Measurements from ENCODE around the gene SOX6.

The SOX6 gene

GRCh38 chr11:15985127-15985859 is 371.1 kb downstream of the SOX6 start:
- H3K27me3 Mint-ChIP-seq (ENCODE audit: low read depth) = no peaks in the 10 kb centered on the region
- H3K4me1 Mint-ChIP-seq (ENCODE audit: low read depth) = no peaks in the 10 kb centered on the region
- DNase-seq (ENCODE audit: low spot score) = no peak
- H3K4me3 Mint-ChIP-seq = no peak overlapping the region
- H3K27ac Mint-ChIP-seq = no peak overlapping the region
- no peaks in the 10 kb centered on the region for H3K9me3 Mint-ChIP-seq
- no peaks in the 10 kb centered on the region for H3K36me3 Mint-ChIP-seq (ENCODE audit: low read depth)

DNA sequence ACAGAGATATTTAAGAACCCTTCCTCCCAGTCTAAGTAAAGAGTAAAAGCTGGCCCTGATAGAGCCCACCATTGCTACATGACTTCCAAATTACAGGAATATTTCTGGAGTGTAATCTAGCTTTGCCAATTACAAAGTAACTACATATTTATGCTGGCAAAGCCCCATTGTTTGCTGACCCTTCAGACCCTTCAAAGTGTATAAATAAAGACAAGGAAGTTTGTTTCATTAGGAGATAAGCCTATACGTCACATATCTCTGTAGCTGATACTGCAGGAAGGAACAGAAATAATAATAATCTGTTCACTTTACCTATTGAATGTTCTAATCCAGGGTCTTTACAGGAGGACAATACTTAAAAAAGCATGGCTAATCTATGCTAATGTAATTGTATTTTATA is 375.1 kb downstream of the SOX6 start:
- Mint-ChIP-seq H3K36me3 (ENCODE audit: low read depth) (no peaks in the 10 kb centered on the region), H3K9me3 (no peaks in the 10 kb centered on the region), H3K27ac (no peak overlapping the region), H3K4me1 (ENCODE audit: low read depth) (no peaks in the 10 kb centered on the region), H3K27me3 (ENCODE audit: low read depth) (no peaks in the 10 kb centered on the region), H3K4me3 (no peak overlapping the region)
- DNase-seq (ENCODE audit: low spot score) = no peak

DNA sequence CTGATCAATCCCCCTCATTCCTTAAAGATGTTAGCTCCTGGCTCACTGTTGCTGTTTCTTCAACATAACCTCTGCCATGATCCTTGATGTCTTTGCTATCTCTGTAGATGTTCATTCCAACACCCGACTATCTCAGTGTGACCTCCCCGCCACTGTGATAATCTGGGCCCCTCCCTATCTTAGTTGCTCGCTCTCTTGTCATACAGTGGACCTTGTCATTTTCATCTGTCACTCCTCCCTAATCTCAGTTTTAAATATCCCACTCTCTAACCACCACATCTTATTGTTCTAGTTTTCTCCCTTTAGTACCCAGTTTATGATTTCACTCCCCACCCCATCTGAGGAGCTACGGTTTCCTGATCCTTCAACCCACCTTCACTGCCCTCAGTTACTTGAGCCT is 379.2 kb downstream of the SOX6 start:
- DNase-seq (ENCODE audit: low spot score) = no peak
- H3K4me3 Mint-ChIP-seq = no peak overlapping the region
- H3K9me3 Mint-ChIP-seq = no peaks in the 10 kb centered on the region
- H3K4me1 Mint-ChIP-seq (ENCODE audit: low read depth) = no peaks in the 10 kb centered on the region
- H3K36me3 Mint-ChIP-seq (ENCODE audit: low read depth) = no peaks in the 10 kb centered on the region
- no peaks in the 10 kb centered on the region for H3K27me3 Mint-ChIP-seq (ENCODE audit: low read depth)
- no peak overlapping the region for H3K27ac Mint-ChIP-seq

DNA sequence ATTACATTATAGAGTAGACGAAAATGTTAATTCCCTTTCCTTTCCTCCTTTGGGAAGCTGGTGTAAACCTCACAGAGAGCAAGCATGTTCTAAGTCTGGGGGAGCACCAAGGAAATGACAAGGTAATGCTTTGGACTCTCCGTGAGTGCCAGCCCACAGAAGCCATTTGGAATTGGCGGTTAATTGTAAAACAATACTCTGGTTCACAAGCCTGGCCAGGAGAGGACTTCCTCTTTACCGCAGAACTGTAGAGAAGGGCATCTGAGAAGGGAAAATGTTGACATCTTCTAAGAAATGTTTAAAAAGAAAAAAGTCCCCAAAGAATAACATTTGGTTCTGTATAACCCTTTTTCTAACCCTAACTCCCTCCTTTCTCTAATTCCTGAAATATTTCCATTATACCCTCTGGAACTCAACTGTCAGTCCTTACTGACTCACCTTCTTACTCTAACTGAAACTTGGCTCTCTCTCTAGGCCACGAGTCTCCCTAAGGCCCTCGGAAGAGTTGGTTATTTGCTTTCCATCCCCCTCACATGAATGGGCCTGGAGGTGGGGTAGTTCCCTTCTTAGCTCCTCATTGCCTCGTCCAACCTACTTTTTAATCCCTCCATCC is 379.8 kb downstream of the SOX6 start:
- no peaks in the 10 kb centered on the region for H3K4me1 Mint-ChIP-seq (ENCODE audit: low read depth)
- H3K4me3 Mint-ChIP-seq = no peak overlapping the region
- no peak overlapping the region for H3K27ac Mint-ChIP-seq
- no peaks in the 10 kb centered on the region for H3K9me3 Mint-ChIP-seq
- no peaks in the 10 kb centered on the region for H3K36me3 Mint-ChIP-seq (ENCODE audit: low read depth)
- H3K27me3 Mint-ChIP-seq (ENCODE audit: low read depth) = no peaks in the 10 kb centered on the region
- no peak for DNase-seq (ENCODE audit: low spot score)

DNA sequence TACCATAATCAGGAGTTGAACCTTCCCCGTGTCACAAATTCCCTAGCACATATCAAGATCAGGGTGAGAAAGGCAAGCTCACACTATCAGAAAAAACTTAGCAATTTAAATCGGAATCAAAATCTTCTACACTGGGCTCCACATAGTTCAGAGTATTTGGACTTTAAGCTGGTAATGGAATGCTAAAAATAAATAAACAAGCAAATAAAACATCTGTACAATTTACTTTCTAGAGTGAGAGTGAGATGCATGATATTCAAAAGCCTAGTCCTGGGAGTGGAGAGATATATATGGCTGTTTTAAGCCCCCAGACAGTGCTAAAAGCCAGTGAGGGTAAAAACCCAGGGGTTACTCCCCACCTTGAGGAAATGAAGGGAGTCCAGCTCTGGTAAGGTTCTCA is 380.6 kb downstream of the SOX6 start:
- Mint-ChIP-seq H3K27ac (no peak overlapping the region), H3K4me3 (no peak overlapping the region), H3K27me3 (ENCODE audit: low read depth) (no peaks in the 10 kb centered on the region), H3K4me1 (ENCODE audit: low read depth) (no peaks in the 10 kb centered on the region), H3K36me3 (ENCODE audit: low read depth) (no peaks in the 10 kb centered on the region), H3K9me3 (no peaks in the 10 kb centered on the region)
- no peak for DNase-seq (ENCODE audit: low spot score)

DNA sequence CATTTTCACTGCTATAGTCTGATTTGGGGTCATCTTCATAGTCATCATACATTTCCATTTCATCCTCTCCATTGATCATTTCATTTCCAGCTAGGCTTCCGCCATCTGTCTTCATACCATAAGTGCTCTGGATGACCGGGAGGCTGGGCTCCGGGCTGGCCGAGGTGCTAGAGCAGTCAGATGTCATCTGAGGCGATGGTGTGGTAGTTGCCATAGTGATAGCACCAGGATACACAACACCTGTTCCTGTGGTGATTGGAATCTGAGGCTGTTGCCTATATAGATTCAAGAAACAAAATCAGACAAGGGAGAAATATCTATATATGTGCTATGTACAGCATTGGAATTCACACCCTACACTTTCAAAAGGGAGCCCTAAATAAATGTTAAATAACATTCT is 383.5 kb downstream of the SOX6 start:
- H3K36me3 Mint-ChIP-seq (ENCODE audit: low read depth) = no peaks in the 10 kb centered on the region
- no peak overlapping the region for H3K4me3 Mint-ChIP-seq
- H3K27ac Mint-ChIP-seq = no peak overlapping the region
- H3K9me3 Mint-ChIP-seq = no peaks in the 10 kb centered on the region
- DNase-seq (ENCODE audit: low spot score) = no peak
- no peaks in the 10 kb centered on the region for H3K27me3 Mint-ChIP-seq (ENCODE audit: low read depth)
- peaks cover 3% of the 10 kb centered on the region for H3K4me1 Mint-ChIP-seq (ENCODE audit: low read depth)

DNA sequence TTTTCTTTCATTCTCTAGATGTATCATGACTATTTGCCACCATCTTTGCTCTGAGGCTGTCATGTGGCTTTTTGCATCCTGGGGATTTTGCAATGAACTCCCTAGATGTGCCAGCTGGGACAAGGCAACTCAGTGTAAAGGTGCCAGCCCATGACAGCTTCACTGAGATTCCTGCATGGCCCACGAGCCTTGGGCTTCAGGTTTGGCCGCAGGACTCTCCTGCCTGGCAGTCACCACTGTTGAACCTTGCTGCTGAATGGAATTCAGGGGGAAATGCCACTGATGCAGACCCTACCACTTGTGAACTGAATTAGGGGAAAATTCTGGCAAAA is 385.2 kb downstream of the SOX6 start:
- Mint-ChIP-seq H3K27ac (no peak overlapping the region), H3K9me3 (no peaks in the 10 kb centered on the region), H3K27me3 (ENCODE audit: low read depth) (no peaks in the 10 kb centered on the region), H3K4me1 (ENCODE audit: low read depth) (peaks cover 3% of the 10 kb centered on the region), H3K4me3 (no peak overlapping the region), H3K36me3 (ENCODE audit: low read depth) (no peaks in the 10 kb centered on the region)
- DNase-seq (ENCODE audit: low spot score) = no peak

- H3K36me3 Mint-ChIP-seq (ENCODE audit: low read depth) = no peaks in the 10 kb centered on the region
- H3K27me3 Mint-ChIP-seq (ENCODE audit: low read depth) = no peaks in the 10 kb centered on the region
- H3K27ac Mint-ChIP-seq = no peak overlapping the region
- no peak overlapping the region for H3K4me3 Mint-ChIP-seq
- H3K4me1 Mint-ChIP-seq (ENCODE audit: low read depth) = peaks cover 3% of the 10 kb centered on the region
- no peak for DNase-seq (ENCODE audit: low spot score)
- no peaks in the 10 kb centered on the region for H3K9me3 Mint-ChIP-seq
Observed at GRCh38 chr11:15970506-15971214, 385.7 kb downstream of the SOX6 start.

GRCh38 chr11:15969701-15970329 is 386.5 kb downstream of the SOX6 start:
- Mint-ChIP-seq H3K9me3 (no peaks in the 10 kb centered on the region), H3K27ac (no peak overlapping the region), H3K27me3 (ENCODE audit: low read depth) (no peaks in the 10 kb centered on the region)

DNA sequence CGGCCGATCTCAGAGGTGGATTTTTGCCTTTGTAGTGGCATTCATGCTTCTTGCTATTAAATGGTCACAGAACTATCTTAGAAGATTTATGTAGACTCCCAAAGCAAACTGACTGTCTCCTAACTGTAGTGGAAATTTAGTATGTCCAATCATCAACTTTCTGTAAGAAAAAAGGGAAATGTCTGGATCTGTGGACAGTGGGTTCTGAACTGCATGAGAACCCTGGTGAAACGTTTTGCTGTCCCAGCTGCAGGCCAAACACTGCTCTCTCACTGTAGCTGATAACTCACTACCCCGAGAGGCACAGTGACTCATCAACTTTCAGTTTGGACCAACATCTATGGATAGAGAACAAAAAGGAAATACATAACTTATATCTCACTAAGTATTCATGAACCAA is 387.1 kb downstream of the SOX6 start:
- no peak for DNase-seq (ENCODE audit: low spot score)
- H3K9me3 Mint-ChIP-seq = no peaks in the 10 kb centered on the region

More at GRCh38 chr11:15969701-15970329, 386.5 kb downstream of the SOX6 start:
- Mint-ChIP-seq H3K4me1 (ENCODE audit: low read depth) (peaks cover 3% of the 10 kb centered on the region), H3K4me3 (no peak overlapping the region), H3K36me3 (ENCODE audit: low read depth) (no peaks in the 10 kb centered on the region)
- DNase-seq (ENCODE audit: low spot score) = no peak

DNA sequence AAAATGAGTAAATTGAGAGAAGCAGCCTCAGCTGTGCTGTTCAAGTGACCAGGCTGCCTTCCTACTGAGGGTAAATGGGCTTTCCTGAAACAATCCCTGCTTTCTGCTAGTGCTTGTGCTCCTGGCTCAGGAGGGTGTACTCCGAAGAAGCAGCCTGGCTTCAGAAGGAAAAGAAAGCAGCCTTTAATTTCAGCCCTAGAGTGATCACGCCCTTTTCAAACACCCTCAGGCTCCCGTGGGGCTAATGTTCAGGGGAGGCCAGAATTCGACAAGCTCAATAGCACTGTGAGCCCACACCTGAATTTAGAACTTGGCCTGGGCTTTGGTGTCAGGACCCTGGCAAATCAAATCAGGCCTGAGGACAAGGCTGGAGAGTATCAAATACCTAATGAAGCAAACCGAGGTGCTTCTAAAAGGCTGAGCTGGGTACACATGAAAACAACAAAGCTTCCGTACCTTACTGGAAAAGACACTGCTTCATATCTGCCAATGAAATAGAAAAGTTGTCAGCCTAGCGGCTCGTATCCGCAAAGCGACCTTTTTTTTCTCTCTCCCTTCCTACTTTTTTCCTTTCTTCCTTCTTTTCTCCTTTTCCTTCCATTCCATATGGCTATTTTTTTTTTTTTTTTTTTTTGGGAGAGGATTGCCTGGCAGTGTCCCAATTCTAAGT is 387.8 kb downstream of the SOX6 start:
- H3K36me3 Mint-ChIP-seq (ENCODE audit: low read depth) = no peaks in the 10 kb centered on the region
- DNase-seq (ENCODE audit: low spot score) = no peak
- no peaks in the 10 kb centered on the region for H3K27me3 Mint-ChIP-seq (ENCODE audit: low read depth)
- no peak overlapping the region for H3K27ac Mint-ChIP-seq
- no peaks in the 10 kb centered on the region for H3K9me3 Mint-ChIP-seq
- no peak overlapping the region for H3K4me3 Mint-ChIP-seq
- peaks cover 3% of the 10 kb centered on the region for H3K4me1 Mint-ChIP-seq (ENCODE audit: low read depth)

More for the DNA sequence above, 387.1 kb downstream of the SOX6 start:
- peaks cover 3% of the 10 kb centered on the region for H3K4me1 Mint-ChIP-seq (ENCODE audit: low read depth)
- H3K27ac Mint-ChIP-seq = no peak overlapping the region
- H3K27me3 Mint-ChIP-seq (ENCODE audit: low read depth) = no peaks in the 10 kb centered on the region
- H3K4me3 Mint-ChIP-seq = peak overlapping the region; percentile 21
- H3K36me3 Mint-ChIP-seq (ENCODE audit: low read depth) = no peaks in the 10 kb centered on the region

DNA sequence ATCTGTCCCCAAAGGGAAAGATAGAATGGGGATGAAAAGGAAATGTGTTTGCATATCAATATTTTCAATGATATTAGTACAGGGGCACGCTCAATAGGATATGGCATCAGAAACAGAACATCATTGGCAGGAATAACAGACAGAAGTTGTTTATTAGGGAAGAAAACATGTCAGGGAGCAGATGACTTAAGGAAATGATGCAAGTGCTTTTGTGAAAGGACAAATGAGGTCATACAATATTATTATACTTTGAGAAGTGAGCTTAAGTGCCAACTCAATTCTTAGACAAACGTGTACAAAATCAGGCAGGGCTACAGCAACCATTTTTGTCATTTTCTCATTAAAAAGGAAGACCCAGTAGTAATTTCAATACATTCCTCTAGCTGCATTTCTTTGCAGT is 388.4 kb downstream of the SOX6 start:
- H3K27me3 Mint-ChIP-seq (ENCODE audit: low read depth) = no peaks in the 10 kb centered on the region
- peaks cover 3% of the 10 kb centered on the region for H3K4me1 Mint-ChIP-seq (ENCODE audit: low read depth)
- no peaks in the 10 kb centered on the region for H3K9me3 Mint-ChIP-seq
- no peak overlapping the region for H3K4me3 Mint-ChIP-seq
- H3K27ac Mint-ChIP-seq = no peak overlapping the region
- no peaks in the 10 kb centered on the region for H3K36me3 Mint-ChIP-seq (ENCODE audit: low read depth)
- DNase-seq (ENCODE audit: low spot score) = no peak

GRCh38 chr11:15967166-15967565 is 389.2 kb downstream of the SOX6 start:
- peaks cover 3% of the 10 kb centered on the region for H3K4me1 Mint-ChIP-seq (ENCODE audit: low read depth)
- no peaks in the 10 kb centered on the region for H3K9me3 Mint-ChIP-seq
- no peak for DNase-seq (ENCODE audit: low spot score)
- H3K27me3 Mint-ChIP-seq (ENCODE audit: low read depth) = no peaks in the 10 kb centered on the region
- H3K4me3 Mint-ChIP-seq = no peak overlapping the region
- no peaks in the 10 kb centered on the region for H3K36me3 Mint-ChIP-seq (ENCODE audit: low read depth)
- H3K27ac Mint-ChIP-seq = no peak overlapping the region

All from T-helper 2 cell treated with Interferon-gamma antibody and Interleukin-4, amounts not matched to agents 5 μg/mL and 100 μg/mL, for 36 hours (primary cell).